ENCODE data around the gene CHD2.
"Not testable (repeated sequence)": the region's sequence is repeated elsewhere in the genome, so short reads cannot be mapped to it uniquely, and the experiment has no call there.

Gene CHD2

GRCh38 chr15:93019090-93019489 lies 119.0 kb downstream of the CHD2 start:
- DNase-seq (ENCODE audit: low spot score): no peak

- no peak for DNase-seq (ENCODE audit: low spot score)
These were observed 119.8 kb downstream of the CHD2 start for GRCh38 chr15:93019971-93020370.

- DNase-seq (ENCODE audit: low spot score): no peak
These were observed 121.0 kb downstream of the CHD2 start for GRCh38 chr15:93020976-93021772.

GRCh38 chr15:93024293-93024692 lies 124.2 kb downstream of the CHD2 start:
- DNase-seq (ENCODE audit: low spot score): no peak

GRCh38 chr15:93024716-93025624 lies 124.8 kb downstream of the CHD2 start:
- no peak for DNase-seq (ENCODE audit: low spot score)

GRCh38 chr15:93025625-93025982 lies 125.5 kb downstream of the CHD2 start:
- DNase-seq (ENCODE audit: low spot score): no peak

- no peak for DNase-seq (ENCODE audit: low spot score)
These were observed 126.3 kb downstream of the CHD2 start for GRCh38 chr15:93026380-93026817.

- no peak for DNase-seq (ENCODE audit: low spot score)
These were observed 127.3 kb downstream of the CHD2 start for GRCh38 chr15:93027413-93027812.

- no peak for DNase-seq (ENCODE audit: low spot score)
These were observed 128.0 kb downstream of the CHD2 start for GRCh38 chr15:93028111-93028631.

- DNase-seq (ENCODE audit: low spot score): no peak
These were observed 128.6 kb downstream of the CHD2 start for GRCh38 chr15:93028632-93029213.

GRCh38 chr15:93029214-93029835 lies 129.2 kb downstream of the CHD2 start:
- no peak for DNase-seq (ENCODE audit: low spot score)

GRCh38 chr15:93029836-93030429 lies 129.8 kb downstream of the CHD2 start:
- peak; percentile 38 for DNase-seq (ENCODE audit: low spot score)

GRCh38 chr15:93030430-93031102 lies 130.4 kb downstream of the CHD2 start:
- peak; percentile 87 for DNase-seq (ENCODE audit: low spot score)

- no peak for DNase-seq (ENCODE audit: low spot score)
These were observed 131.0 kb downstream of the CHD2 start for GRCh38 chr15:93031103-93031464.

GRCh38 chr15:93031557-93032384 lies 131.6 kb downstream of the CHD2 start:
- DNase-seq (ENCODE audit: low spot score): not testable (repeated sequence)

GRCh38 chr15:93032515-93033206 lies 132.5 kb downstream of the CHD2 start:
- not testable (repeated sequence) for DNase-seq (ENCODE audit: low spot score)

GRCh38 chr15:93033434-93034045 lies 133.4 kb downstream of the CHD2 start:
- no peak for DNase-seq (ENCODE audit: low spot score)

- DNase-seq (ENCODE audit: low spot score): no peak
These were observed 134.4 kb downstream of the CHD2 start for GRCh38 chr15:93034512-93034911.

All from iPS-NIHi11 (cell line).